ENCODE measurements around the gene KRT79.

Gene KRT79

GRCh38 chr12:52835271-52836041 is 1.3 kb upstream of the KRT79 start:
- Histone ChIP-seq H3K4me3 (replicated peaks; ENCODE audit: insufficient read depth, low read length) (no peak overlapping the region), H3K27ac (replicated peaks) (no peak overlapping the region), H3K27me3 (ENCODE audit: insufficient read depth, poor library complexity, severe bottlenecking) (no peaks in the 10 kb centered on the region)
- TF ChIP-seq SPI1 (IDR thresholded peaks at IDR 0.05; ENCODE audit: borderline replicate concordance, low read depth) (no peak), REST (IDR thresholded peaks at IDR 0.05; ENCODE audit: insufficient replicate concordance, low read depth) (no peak), CTCF (IDR thresholded peaks at IDR 0.05; ENCODE audit: insufficient read depth, low read length) (no peak), GABPA (IDR thresholded peaks at IDR 0.05; ENCODE audit: low read depth) (no peak)
- DNase-seq (ENCODE audit: low read depth in 1 of 2, low spot score in 1 of 2) = no peak

GRCh38 chr12:52834727-52835001 is 553 bp upstream of the KRT79 start:
- no peak for DNase-seq (ENCODE audit: low read depth in 1 of 2, low spot score in 1 of 2)
- H3K27me3 ChIP-seq (ENCODE audit: insufficient read depth, poor library complexity, severe bottlenecking) = no peaks in the 10 kb centered on the region
- no peak overlapping the region for H3K27ac ChIP-seq (replicated peaks)
- TF ChIP-seq SPI1 (IDR thresholded peaks at IDR 0.05; ENCODE audit: borderline replicate concordance, low read depth) (no peak), POLR2AphosphoS5 (IDR thresholded peaks at IDR 0.05; ENCODE audit: low read depth) (no peak), CTCF (IDR thresholded peaks at IDR 0.05; ENCODE audit: insufficient read depth, low read length) (no peak), REST (IDR thresholded peaks at IDR 0.05; ENCODE audit: insufficient replicate concordance, low read depth) (no peak), GABPA (IDR thresholded peaks at IDR 0.05; ENCODE audit: low read depth) (no peak)
- no peak overlapping the region for H3K4me3 ChIP-seq (replicated peaks; ENCODE audit: insufficient read depth, low read length)

- H3K27ac ChIP-seq (replicated peaks) = no peak overlapping the region
- no peak for TF ChIP-seq GABPA (IDR thresholded peaks at IDR 0.05; ENCODE audit: low read depth)
- no peak for TF ChIP-seq REST (IDR thresholded peaks at IDR 0.05; ENCODE audit: insufficient replicate concordance, low read depth)
- TF ChIP-seq POLR2AphosphoS5 (IDR thresholded peaks at IDR 0.05; ENCODE audit: low read depth) = no peak
- no peak for TF ChIP-seq SPI1 (IDR thresholded peaks at IDR 0.05; ENCODE audit: borderline replicate concordance, low read depth)
- TF ChIP-seq CTCF (IDR thresholded peaks at IDR 0.05; ENCODE audit: insufficient read depth, low read length) = no peak
- H3K27me3 ChIP-seq (ENCODE audit: insufficient read depth, poor library complexity, severe bottlenecking) = no peaks in the 10 kb centered on the region
- H3K4me3 ChIP-seq (replicated peaks; ENCODE audit: insufficient read depth, low read length) = no peak overlapping the region
- DNase-seq (ENCODE audit: low read depth in 1 of 2, low spot score in 1 of 2) = no peak
Measured at GRCh38 chr12:52832985-52833905, 866 bp downstream of the KRT79 start.
